Measurements from ENCODE around the gene MAGEA11. TPM values are rescaled to one million over a fixed set of nuclear protein-coding genes. Genes with fewer than 3 reads are reported as not detected.

MAGEA11 gene
- total RNA-seq, 2 experiments from 2014 or later: not detected

- H3K36me3 Mint-ChIP-seq (ENCODE audit: low read depth): no peaks in the 10 kb centered on the region
- CTCF ChIA-PET: no interaction called here
- no peak for ATAC-seq
- no peak overlapping the region for H3K27ac Mint-ChIP-seq
- POLR2A ChIA-PET: no interaction called here
- no peak for DNase-seq
- no peaks in the 10 kb centered on the region for H3K4me1 Mint-ChIP-seq (ENCODE audit: low read depth)
- no peak overlapping the region for H3K4me3 Mint-ChIP-seq
- H3K9me3 Mint-ChIP-seq (ENCODE audit: insufficient read depth): no peaks in the 10 kb centered on the region
- peaks cover 4% of the 10 kb centered on the region for H3K27me3 Mint-ChIP-seq (ENCODE audit: low read depth)
Observed at GRCh38 chrX:149762696-149763614, 51.1 kb downstream of the MAGEA11 start.

Other genes with a start within 250 kb of the MAGEA11 start
- gene IDS, start 206.8 kb upstream of the MAGEA11 start, total RNA-seq: 10 to 100 TPM; 47.2 to 50.8 TPM
- 10 to 100 TPM; 45.2 to 46.5 TPM for gene EOLA1, start 171.0 kb upstream of the MAGEA11 start, total RNA-seq
- gene HSFX3, start 162.1 kb upstream of the MAGEA11 start, total RNA-seq: not detected
- gene MAGEA9B, start 124.6 kb upstream of the MAGEA11 start, total RNA-seq: not detected
- not detected for gene HSFX2, start 116.7 kb upstream of the MAGEA11 start, total RNA-seq
- gene TMEM185A, start 80.3 kb upstream of the MAGEA11 start, total RNA-seq: 10 to 100 TPM; 15.7 to 15.9 TPM
- gene HSFX1, start 62.0 kb downstream of the MAGEA11 start, total RNA-seq: under 1 TPM; 0.78 to 0.90 TPM
- gene MAGEA9, start 69.9 kb downstream of the MAGEA11 start, total RNA-seq: not detected
- gene MAGEA8, start 169.1 kb downstream of the MAGEA11 start, total RNA-seq: not detected
- not detected for gene HSFX4, start 217.5 kb downstream of the MAGEA11 start, total RNA-seq
- 10 to 100 TPM; 22.0 to 23.1 TPM for gene EOLA2, start 226.4 kb downstream of the MAGEA11 start, total RNA-seq

All from activated CD8-positive, alpha-beta T cell treated with anti-CD3 and anti-CD28 coated beads, Interleukin-2, amount 10 ng/mL, durations not matched to agents 7 days and 5 days (primary cell).